GM19372 (cell line): ENCODE results near the gene NEAT1.

Experiments
- ATAC-seq: cut with Tn5 transposase; IDR thresholded peaks from one replicate; pipeline ENCODE4 v1.9.1; 2021; ENCODE audit warnings: mild to moderate bottlenecking, low read depth, moderate library complexity; ENCODE audit not compliant: unreplicated experiment

Gene NEAT1

DNA sequence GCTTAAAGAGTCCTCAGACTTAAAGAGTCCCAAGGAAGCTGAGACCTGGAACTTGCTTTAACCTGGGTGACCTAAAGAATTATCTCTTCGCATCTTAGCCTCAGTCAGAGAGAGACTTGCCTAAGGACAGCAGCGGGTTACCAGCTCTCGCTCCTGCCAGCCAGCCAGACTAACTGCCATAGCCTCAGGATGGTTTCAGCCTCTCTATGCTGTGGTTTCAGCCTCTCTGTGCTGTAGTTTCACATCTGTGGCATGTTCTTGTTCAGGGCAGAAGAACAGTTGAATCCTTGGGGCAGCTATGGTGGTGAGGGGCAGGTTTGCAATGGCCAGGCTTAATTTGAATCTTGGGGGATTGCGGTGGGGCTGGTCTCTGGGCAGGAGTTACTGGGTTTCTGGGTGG lies 33.9 kb upstream of the NEAT1 start:
- no peak for ATAC-seq

DNA sequence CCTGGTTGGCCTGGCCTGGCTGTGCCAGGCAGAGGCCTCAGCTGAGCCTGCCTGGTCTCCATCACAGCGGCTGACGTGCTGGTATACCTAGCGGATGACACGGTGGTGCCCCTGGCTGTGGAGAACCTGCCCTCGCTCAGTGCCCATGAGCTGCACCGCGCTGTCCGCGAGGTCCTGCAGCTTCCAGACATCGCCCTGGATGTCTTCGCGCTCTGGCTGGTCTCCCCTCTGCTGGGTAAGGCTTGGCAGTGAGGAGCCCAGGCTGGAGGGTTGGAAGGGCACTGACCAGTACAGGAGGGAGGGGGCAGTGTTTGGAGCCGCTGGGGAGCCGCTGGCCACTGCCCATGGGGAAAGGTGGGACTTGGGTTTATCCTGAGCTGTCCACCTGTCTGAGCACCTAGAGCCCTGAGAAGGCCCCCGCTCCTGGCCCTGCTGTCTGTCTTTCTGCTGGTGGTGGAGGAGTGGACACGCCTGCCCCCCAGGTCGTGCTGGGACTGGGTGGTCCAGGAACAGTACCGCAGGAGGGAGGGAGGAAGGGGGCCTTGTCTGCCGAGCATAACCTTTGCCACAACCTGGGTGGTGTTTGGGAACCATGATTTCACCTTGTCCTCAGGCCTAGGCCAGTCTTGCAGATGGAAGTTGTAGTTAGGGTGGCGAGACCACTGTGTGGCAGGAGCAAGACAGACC lies 33.2 kb upstream of the NEAT1 start:
- no peak for ATAC-seq

DNA sequence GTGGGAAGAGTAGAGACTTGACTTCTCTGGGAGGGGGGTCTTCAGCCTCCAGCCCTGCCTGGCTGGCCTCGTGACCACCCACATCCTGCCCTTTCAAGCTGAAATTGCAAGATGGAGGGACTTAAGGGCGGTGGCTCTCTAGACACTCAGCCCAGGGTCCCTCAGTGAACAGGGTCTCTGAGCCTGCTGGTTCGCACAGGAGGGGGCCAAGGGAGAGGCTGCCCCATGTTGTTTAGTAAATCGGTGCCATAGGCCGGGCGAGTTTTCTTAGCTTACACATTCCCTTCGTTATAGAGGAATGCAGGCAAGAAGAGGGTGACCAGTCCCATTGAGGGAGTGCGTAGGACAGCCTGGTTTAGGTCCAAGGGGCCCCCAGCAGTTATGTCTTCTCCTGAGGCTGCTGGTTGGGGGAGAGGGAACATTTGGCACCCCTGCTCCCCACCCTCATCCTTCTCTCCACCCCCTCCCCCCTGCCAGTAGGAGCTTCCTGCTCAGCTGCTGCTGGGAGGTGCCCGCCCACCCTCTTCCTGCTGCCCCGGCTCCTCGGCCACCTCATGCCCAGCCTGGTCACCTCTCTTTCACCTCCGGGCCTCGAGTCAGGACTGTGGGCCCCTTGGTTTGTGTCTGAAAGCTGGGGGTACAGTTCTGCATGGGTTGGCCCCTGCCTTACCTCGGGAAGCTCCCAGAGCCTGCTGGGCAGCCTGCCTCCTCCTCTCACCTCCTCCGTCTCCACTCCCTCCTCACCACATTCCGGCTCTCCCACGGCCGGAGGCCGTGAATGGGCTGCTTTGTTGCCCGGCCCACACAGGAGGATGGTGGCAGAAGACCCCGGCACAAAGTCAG lies 32.3 kb upstream of the NEAT1 start:
- no peak for ATAC-seq

DNA sequence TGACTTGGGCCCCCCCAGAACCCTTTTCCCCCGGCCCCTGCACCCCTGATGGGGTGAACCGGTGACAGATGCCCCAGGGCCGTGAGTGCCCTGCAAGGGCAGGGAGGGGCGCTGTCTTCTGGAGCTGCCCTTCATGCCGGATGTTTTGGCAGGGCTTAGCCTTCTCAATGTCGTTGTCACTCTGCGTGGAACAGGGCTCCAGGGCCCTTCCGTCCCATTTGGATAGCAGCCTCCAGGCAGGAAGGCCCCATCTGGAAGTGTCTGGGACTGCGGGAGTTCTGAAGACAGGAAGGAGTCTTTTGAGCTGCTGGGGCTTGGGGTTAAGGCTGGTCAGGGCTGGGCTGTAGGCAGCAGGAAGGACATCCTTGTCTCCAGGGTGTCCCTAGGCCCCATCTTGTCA lies 31.6 kb upstream of the NEAT1 start:
- ATAC-seq, result no peak

DNA sequence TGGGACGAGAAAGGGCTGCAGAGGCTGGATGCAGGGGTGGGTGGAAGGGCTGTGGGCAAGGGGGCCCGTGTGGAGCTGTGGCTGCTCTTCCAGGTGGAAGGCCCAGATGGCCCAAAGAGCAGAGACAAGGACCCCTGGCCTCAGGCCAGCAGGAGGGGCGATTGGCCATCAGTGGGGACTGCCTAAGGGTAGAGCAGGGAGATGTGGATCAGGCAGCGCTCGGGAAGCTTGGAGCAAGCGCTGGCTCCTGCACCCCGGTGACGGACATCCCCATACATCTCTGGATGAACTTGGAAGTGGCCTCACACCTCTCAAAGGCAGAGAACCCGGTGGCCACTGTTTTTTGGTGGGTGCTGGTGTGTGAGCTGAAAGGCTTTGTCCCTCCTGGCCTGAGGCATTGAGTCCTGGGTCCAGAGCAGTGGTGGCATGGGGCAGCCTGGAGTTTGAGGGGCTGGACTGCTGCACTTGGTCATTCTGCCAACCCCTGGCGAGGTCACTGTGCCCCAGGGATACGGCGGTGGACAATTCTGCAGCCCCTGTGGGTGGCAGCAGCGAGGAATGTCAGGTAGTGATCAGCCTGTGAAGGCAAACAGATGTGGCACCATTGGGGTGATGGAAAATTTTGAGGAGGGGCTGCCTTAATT lies 30.3 kb upstream of the NEAT1 start:
- no peak for ATAC-seq

DNA sequence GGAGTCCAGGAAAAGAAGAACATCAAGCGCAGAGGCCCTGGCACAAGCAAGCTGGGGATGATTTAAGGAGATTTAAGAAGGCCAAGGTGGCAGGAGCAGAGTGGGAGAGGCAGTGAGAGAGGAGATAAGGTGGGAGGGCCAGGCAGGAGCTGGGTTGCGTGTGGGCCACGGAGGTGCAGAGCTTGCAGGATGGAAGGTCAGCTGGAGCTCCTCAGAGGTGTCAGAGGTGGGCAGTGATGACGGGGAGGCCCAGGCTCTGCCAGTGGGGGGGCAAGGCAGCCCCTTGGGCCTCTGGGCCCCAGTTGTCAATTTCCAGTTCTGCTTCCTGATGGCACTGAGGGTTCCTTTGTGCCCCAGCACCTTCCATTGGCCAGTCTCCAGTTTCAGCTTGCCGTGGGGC lies 29.7 kb upstream of the NEAT1 start:
- no peak for ATAC-seq

DNA sequence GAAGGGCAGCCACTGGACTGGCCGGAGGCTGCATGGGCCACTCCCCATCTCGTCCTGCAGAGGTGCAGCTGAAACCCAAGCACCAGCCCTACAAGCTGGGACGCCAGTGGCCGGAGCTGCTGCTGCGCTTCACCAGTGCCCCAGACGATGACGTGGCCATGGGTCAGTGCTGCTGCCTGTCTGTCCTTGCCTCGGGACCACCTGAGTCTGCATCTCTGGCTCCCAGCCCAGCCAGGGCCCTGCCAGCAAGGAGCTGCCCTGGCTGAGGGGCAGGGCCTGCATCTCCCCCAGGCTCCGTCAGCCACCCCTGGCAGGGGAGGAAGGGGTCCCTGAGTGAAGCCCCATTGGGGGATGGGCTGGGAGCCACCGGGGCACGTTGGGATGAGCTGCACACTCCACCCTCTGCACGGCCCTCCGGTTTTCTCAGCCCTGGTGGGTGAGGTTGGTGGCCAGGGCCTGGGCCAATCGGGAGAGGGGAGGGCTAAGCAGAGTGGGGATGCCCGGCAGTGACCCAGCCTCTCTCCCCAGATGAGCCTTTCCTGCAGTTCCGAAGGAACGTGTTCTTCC lies 29.0 kb upstream of the NEAT1 start:
- no peak for ATAC-seq

DNA sequence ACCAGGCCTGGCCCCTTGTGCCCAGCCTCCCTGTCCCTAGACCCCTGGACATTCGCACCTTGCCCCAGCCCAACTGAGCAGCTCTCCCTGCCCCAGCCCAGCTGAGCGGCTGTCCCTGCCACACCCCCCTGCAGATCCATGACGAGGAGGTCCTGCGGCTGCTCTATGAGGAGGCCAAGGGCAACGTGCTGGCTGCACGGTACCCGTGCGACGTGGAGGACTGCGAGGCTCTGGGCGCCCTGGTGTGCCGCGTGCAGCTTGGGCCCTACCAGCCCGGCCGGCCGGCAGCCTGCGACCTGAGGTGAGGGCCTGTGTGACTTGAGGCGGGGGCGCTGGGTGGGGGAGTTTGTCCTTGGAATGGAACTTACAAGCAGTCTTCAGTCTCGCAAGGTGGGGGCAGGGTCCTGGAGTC lies 28.5 kb upstream of the NEAT1 start:
- no peak for ATAC-seq

DNA sequence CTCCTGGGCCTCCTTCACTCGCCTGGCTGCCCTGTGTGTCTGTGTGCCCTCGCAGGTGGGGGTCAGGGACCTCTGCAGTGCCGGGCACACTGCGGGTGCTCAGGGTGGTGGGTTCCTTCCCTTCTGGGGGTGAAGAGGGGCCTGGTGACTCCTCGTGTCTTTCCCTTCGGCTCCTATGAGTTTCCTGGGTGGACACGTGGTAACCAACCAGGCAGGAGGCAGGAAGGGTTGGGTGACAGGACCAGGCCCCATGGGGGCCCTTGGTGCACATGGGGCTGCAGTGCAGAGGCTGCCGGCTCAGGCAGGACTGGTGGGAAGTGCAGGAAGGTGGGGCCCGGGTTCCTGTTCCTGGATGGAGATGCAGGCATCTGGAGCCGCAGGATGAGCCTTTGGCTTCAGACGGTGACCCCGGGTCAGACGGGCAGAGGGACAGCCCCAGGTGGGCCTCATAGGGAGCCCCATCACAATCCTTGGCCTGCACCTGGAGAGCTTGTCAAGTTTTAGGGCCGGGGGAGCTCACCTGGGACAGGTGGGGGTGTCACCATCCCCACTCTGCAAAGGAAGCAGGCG lies 26.6 kb upstream of the NEAT1 start:
- no peak for ATAC-seq

DNA sequence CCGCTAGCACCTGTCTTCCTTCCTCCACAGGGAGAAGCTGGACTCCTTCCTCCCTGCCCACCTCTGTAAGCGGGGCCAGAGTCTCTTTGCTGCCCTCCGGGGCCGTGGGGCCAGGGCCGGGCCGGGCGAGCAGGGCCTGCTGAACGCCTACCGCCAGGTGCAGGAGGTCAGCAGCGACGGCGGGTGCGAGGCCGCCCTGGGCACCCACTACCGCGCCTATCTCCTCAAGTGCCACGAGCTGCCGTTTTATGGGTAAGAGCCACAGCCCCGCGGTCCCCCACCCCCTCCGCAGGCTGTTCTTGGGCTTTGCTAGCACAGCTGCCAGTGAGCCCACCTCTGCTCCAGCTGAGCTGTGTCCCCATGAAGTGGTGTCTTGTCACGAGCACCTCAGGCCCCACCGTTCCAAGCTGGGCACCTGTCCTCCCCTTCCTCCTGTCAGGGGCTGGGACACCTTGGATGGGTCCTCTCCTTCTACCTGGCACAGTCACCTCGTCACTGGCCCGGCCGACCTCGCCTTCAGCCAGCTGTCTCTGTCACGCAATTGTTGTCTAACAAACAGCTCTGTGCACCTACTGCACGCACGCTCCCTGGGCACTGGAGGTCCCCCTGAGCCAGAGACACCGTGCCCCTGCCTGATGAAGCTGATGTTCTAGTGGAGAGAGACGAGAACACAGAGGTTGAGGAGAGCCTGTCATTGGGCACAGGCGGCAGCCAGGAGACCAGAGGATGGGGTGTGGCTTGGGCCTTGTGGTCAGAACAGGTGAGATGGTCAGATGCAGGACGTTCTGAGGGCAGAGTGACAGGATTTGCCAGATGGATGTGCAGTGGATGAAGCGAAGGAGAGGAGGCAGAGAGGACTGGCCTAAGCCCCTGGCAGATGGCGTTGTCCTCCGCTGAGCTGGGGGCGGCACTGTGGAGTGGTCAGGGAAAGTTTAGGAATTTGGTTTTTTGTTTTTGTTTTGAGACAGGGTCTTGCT lies 25.5 kb upstream of the NEAT1 start:
- no peak for ATAC-seq

DNA sequence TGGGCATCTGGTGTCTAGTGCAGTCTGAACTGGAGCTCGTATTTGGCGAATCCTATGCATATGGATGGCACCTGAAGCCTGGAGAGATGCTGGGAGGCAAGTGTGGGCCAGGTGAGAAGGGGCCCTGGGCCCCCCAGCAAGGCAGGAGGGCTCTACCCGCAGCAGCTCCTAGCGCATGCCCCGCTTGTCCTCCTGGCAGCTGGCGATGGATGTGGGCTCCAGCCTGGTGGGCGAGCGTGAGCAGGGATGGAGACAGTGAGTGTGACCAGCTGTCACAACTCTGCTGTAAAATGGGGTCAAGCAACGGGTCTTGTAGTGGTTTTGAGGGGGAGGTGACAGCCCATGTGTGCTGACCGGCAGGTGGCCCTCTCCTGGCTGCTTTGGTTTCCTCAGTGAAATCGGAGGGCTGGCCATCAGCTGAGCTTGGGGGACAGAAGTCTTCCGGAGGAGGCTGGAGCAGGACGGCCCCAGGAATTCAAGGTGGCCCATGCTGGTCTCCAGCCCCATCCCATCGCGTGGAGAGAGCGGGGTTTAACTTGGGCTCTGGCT lies 24.2 kb upstream of the NEAT1 start:
- ATAC-seq, result no peak

DNA sequence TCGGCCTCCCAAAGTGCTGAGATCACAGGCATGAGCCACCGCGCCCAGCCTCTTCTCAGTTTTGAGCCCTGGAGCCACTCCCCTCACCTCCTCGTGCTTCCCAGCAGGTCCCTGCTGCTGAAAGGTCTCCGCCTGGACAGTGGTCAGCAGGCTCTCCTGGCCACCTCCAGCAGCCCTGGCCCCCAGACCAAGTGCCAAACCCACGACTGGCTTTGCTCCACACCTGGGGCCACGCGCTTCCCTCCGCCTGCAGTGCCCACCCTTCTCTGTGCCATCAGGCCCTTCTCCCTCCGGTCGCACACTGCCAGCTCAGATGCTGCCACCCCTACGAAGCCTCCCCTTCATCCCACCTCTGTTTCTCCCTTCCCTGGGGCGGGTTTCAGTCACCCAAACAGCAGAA lies 23.3 kb upstream of the NEAT1 start:
- ATAC-seq, result no peak

DNA sequence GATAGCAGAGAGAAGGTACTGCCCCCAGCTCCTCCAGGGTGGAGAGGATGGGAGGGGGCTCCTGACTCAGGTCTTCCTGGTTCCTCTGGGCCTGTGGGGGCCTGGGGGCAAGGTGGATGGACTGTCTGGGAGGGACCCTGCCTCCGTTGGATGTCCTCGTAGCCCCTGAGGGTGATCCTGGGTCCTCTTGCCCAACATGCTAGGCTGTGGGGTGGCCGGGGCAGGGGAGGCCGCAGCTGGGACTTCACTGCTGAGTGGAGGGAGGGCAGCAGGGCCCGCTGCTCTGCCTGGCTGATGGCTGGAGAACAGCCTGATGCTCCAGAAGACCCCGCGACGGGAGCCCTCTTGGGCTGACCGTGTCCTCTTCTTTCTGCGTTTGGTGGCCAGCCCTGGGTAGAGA lies 22.8 kb upstream of the NEAT1 start:
- no peak for ATAC-seq

DNA sequence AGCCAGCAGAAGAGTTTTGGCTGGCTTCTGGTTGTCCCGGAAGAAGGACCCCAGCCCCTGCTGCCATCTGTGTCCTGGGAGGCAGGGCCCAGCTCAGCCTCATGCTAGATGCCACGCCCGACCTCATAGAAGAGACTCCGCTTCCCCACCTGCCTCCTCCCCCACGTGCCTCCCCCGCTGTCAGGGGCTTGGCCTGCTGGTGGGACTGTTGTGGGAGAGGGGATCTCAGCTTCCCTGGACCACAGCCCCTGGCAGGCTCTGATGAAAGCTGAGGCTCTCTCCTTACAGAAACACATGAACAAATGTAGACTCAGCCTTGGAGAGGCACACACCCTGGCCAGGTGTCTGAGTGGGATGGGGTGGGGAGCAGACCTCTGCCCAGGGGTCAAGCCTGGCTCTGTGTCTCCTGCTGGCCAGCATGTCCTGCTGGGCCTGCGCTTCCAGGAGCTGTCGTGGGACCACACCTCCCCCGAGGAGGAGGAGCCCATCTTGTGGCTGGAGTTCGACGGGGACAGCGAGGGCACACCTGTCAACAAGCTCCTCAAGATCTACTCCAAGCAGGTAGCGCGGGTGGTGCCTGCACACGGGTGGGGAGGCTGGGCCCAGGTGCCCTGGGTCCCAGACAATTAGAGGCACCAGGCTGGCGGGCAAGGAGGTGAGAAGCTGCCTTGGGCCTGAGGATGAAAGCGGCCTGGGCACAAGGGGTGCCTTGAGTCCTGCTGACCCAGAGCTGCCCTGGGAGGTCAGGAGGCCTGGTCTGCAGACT lies 22.1 kb upstream of the NEAT1 start:
- no peak for ATAC-seq

DNA sequence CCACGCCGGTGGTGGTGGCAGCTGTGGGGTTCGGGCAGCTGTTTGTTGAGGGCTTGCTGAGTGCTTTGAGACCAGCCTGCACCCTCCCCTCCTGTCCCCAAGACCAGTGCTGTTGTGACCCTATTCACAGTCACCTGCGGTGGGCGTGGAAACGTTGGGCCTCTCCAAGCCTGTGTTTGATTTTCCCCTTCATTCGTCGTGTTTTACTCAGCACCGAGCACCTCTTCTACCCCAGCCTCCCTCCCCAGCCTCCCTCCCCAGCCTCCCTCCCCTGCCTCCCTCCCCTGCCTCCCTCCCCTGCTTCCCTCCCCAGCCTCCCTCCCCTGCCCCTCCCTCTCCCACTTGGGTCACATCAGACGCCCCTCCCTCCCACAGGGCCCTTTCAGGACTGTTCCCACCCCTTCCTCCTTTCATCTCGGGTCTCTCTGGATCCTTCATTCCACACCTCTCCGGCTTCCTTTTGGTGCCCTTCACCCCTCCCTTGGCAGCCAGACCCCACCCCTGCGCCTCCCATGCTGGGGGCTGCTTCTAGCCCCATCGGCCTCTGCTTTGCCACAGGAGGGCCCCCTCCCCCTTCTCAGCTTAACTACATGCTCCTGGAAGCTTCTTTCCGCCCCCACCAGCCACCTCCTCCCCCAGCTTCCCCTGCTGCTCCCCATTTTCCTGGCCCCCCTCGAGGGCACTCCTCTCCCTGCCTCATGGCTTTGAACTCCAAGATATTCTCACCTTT lies 21.4 kb upstream of the NEAT1 start:
- ATAC-seq, result no peak

DNA sequence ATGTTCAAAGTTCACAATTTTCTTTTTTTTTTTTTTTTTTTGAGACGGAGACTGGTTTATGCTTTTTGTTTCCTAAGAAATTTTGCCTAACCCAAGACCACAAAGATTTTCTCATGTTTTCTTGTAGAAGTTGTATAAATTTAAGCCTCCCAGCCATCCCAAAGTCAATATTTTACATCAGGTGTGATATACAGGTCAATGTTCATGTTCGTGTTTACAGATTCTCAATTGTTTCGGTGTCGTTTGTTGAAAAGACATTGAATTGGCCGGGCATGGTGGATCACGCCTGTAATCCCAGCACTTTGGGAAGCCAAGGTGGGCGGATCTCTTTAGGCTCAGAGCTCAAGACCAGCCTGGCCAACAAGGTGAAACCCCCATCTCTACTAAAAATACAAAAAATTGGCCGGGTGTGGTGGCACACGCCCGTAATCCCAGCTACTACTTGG lies 20.8 kb upstream of the NEAT1 start:
- no peak for ATAC-seq

DNA sequence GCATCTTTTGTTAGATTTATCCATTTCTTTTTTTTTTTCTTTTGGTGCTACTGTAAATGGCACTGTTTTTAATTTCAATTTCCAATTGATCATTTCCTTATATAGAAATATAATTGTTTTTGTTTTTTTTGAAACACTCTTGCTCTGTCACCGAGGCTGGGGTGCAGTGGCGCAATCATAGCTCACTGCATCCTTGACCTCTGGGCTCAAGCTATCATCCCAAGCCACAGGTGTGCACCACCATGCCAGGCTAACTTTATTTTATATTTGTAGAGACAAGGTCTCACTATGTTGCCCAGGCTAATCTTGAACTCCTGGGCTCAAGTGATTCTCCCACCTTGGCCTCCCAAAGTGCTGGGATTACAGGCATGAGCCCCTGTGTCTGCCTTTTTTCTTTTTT lies 19.8 kb upstream of the NEAT1 start:
- ATAC-seq, result no peak

DNA sequence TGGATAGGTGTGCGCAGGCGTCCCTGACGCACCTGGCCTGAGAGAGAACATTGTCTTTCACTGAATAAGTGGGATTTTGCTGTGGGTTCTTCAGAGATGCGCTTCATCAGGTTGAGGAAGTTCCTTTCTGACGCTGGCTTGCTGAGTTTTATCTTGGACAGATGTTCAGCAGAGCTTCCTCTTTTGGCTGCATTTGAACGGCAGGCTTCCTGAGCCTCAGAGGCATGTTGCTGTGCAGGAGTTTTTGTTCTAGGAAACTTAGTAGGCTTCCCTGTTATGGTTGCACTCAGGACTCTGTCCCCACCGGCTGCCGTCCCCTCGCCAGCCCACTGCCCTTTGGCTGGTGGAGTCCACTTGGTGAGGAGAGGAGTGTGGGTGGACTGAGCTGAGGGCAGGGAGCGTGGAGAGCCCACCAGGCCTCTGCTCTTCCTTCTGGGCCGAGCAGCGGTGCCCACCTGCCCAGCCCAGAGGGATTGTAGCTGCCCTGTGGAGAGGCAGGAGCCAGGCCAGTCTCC lies 18.9 kb upstream of the NEAT1 start:
- no peak for ATAC-seq
